ENCODE data around the gene APMAP. TPM values are rescaled to one million over a fixed set of nuclear protein-coding genes. Genes with fewer than 3 reads are reported as not detected.

The APMAP gene
- total and polyA plus RNA-seq, 4 donors: 40.8 to 87.0 (median 62.9) TPM

DNA sequence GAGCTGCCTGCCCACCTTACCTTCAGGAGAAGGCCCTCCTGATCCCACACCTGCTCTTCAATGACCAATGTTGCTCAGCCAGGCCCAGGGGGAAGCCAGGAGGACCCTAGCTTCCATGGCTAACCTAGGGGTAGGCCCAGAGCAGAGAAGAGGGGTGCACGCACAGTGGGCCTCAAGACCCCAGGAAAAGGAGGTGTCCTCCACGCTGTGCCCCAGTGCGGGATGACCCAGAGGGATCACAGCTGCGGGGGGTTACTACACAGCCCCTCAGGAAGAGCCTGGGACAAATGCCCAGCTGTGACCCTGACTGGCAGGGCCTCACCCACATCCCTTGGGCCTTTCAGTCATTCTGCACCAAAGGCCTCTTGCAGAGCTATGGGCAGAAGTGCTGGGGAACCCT lies 31.6 kb upstream of the APMAP start:
- Histone ChIP-seq H3K9ac (ENCODE audit: insufficient read depth in 1 of 2, low read length in 2 of 2) (no peak overlapping the region), H3K27me3 (ENCODE audit: control insufficient read depth in 3 of 3, insufficient read depth in 3 of 3, low read length in 2 of 3) (no peaks in the 10 kb centered on the region), H3K4me1 (ENCODE audit: control insufficient read depth in 5 of 5, insufficient read depth in 5 of 5, low read length in 5 of 5) (peaks cover 0 to 17% (median 2%) of the 10 kb centered on the region in 5 donors), H3K27ac (ENCODE audit: low read depth in 1 of 2, low read length in 1 of 2) (no peak overlapping the region), H3K4me3 (no peak overlapping the region), H3K9me3 (ENCODE audit: control insufficient read depth in 4 of 4, insufficient read depth in 3 of 4, low read length in 3 of 4) (no peaks in the 10 kb centered on the region), H3K36me3 (ENCODE audit: control insufficient read depth in 4 of 4, insufficient read depth in 4 of 4, low read length in 4 of 4) (peaks cover 0 to 30% (median 9%) of the 10 kb centered on the region in 4 donors)
- ATAC-seq (ENCODE audit: insufficient read depth, low FRiP score) (no peak), DNase-seq (peak in 1 of 3 donors; percentile 1)
- 93 to 97% methylated on average over 4 of the region's 4 CpGs for WGBS, 2 donors
- TF ChIP-seq CTCF (IDR thresholded peaks at IDR 0.05; ENCODE audit: control extremely low read depth, extremely low read depth): no peak

DNA sequence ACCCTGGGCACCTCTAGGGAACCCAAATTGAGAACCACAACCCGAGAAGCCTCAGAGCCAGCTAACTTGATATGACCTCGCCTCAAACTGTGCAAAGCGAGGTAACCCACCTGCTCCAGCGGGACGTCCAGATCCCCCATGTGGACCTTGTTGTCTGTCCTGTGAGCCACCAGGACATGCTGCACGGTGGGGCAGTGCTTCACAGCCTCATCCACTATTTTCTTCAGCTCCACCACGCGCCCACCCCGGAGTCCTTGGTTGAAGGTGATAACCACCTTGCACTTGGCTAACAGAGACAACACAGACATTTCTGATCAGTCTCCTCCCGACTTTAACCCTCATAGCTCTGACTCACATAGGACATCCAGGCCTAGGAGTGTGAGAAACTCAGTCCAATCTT lies 30.8 kb upstream of the APMAP start:
- no peak overlapping the region for H3K9ac ChIP-seq (ENCODE audit: insufficient read depth in 1 of 2, low read length in 2 of 2)
- H3K4me3 ChIP-seq: no peak overlapping the region
- no peak for TF ChIP-seq CTCF (IDR thresholded peaks at IDR 0.05; ENCODE audit: control extremely low read depth, extremely low read depth)
- WGBS, 2 donors: 84 to 94% methylated on average over 9 to 10 of the region's 10 CpGs
- no peaks in the 10 kb centered on the region for H3K27me3 ChIP-seq (ENCODE audit: control insufficient read depth in 3 of 3, insufficient read depth in 3 of 3, low read length in 2 of 3)
- peak overlapping the region in 1 of 2 donors; percentile 47 for H3K27ac ChIP-seq (ENCODE audit: low read depth in 1 of 2, low read length in 1 of 2)
- H3K9me3 ChIP-seq (ENCODE audit: control insufficient read depth in 4 of 4, insufficient read depth in 3 of 4, low read length in 3 of 4): no peaks in the 10 kb centered on the region
- peaks cover 0 to 34% (median 10%) of the 10 kb centered on the region in 4 donors for H3K36me3 ChIP-seq (ENCODE audit: control insufficient read depth in 4 of 4, insufficient read depth in 4 of 4, low read length in 4 of 4)
- H3K4me1 ChIP-seq (ENCODE audit: control insufficient read depth in 5 of 5, insufficient read depth in 5 of 5, low read length in 5 of 5): peaks cover 0 to 21% (median 2%) of the 10 kb centered on the region in 5 donors
- DNase-seq (peak in 1 of 3 donors; percentile 11), ATAC-seq (ENCODE audit: insufficient read depth, low FRiP score) (no peak)

GRCh38 chr20:25022680-25023079 lies 30.1 kb upstream of the APMAP start:
- DNase-seq: peak in 2 of 3 donors; percentile 37
- peaks cover 0 to 34% (median 10%) of the 10 kb centered on the region in 4 donors for H3K36me3 ChIP-seq (ENCODE audit: control insufficient read depth in 4 of 4, insufficient read depth in 4 of 4, low read length in 4 of 4)
- no peaks in the 10 kb centered on the region for H3K27me3 ChIP-seq (ENCODE audit: control insufficient read depth in 3 of 3, insufficient read depth in 3 of 3, low read length in 2 of 3)
- peak overlapping the region in 1 of 2 donors; percentile 47 for H3K27ac ChIP-seq (ENCODE audit: low read depth in 1 of 2, low read length in 1 of 2)
- H3K4me1 ChIP-seq (ENCODE audit: control insufficient read depth in 5 of 5, insufficient read depth in 5 of 5, low read length in 5 of 5): peaks cover 0 to 25% (median 2%) of the 10 kb centered on the region in 5 donors
- H3K4me3 ChIP-seq: no peak overlapping the region
- no peaks in the 10 kb centered on the region for H3K9me3 ChIP-seq (ENCODE audit: control insufficient read depth in 4 of 4, insufficient read depth in 3 of 4, low read length in 3 of 4)
- WGBS, 2 donors: 72 to 92% methylated on average over 11 of the region's 11 CpGs
- no peak for TF ChIP-seq CTCF (IDR thresholded peaks at IDR 0.05; ENCODE audit: control extremely low read depth, extremely low read depth)
- ATAC-seq (ENCODE audit: insufficient read depth, low FRiP score): peak; percentile 67
- no peak overlapping the region for H3K9ac ChIP-seq (ENCODE audit: insufficient read depth in 1 of 2, low read length in 2 of 2)

DNA sequence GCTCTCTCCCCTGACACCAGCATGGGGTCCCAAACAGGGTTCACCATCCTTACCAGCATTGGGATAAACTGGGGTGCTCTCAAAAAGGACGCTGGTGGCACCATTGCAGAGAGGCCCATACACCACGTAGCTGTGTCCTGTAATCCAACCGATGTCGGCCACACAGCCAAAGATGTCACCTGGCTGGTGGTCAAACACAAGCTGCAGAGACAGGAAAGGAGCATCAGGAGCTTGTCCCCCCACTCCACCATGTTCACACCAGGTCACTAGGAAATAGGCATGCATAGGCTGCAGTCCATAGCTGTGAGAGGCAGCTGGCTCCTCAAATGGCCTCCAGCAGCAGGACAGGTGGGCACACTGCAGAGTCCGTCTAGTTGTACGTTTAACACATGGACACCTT lies 28.8 kb upstream of the APMAP start:
- peak overlapping the region in 1 of 2 donors; percentile 62 for H3K27ac ChIP-seq (ENCODE audit: low read depth in 1 of 2, low read length in 1 of 2)
- no peak for TF ChIP-seq CTCF (IDR thresholded peaks at IDR 0.05; ENCODE audit: control extremely low read depth, extremely low read depth)
- no peaks in the 10 kb centered on the region for H3K9me3 ChIP-seq (ENCODE audit: control insufficient read depth in 4 of 4, insufficient read depth in 3 of 4, low read length in 3 of 4)
- ATAC-seq (ENCODE audit: insufficient read depth, low FRiP score) (no peak), DNase-seq (no peak)
- WGBS, 2 donors: 97 to 98% methylated on average over 6 of the region's 6 CpGs
- H3K9ac ChIP-seq (ENCODE audit: insufficient read depth in 1 of 2, low read length in 2 of 2): no peak overlapping the region
- H3K36me3 ChIP-seq (ENCODE audit: control insufficient read depth in 4 of 4, insufficient read depth in 4 of 4, low read length in 4 of 4): peaks cover 0 to 36% (median 10%) of the 10 kb centered on the region in 4 donors
- H3K27me3 ChIP-seq (ENCODE audit: control insufficient read depth in 3 of 3, insufficient read depth in 3 of 3, low read length in 2 of 3): no peaks in the 10 kb centered on the region
- peaks cover 0 to 28% (median 11%) of the 10 kb centered on the region in 5 donors for H3K4me1 ChIP-seq (ENCODE audit: control insufficient read depth in 5 of 5, insufficient read depth in 5 of 5, low read length in 5 of 5)
- H3K4me3 ChIP-seq: no peak overlapping the region

All from lung (tissue), 12 donors.